OCI-LY1 (cell line): ENCODE data around the gene HOXA2.

Experiments used
- EZH2 ChIP-seq: fragments of 200-600 bp; sonication (generic), shearing (Covaris generic); IDR thresholded peaks from 2 replicates; pipeline ENCODE4 v1.8.0; 2017; ENCODE audit warnings: borderline replicate concordance, mixed run types, mild to moderate bottlenecking, antibody characterized with exemption, low read length, moderate library complexity, mixed read lengths
- TF ChIP-seq, protein P1 (sequence below): fragments of 200-600 bp; sonication (generic), shearing (Covaris generic); IDR thresholded peaks from 2 replicates; pipeline ENCODE4 v1.5.1; 2017; ENCODE audit warnings: mild to moderate bottlenecking, antibody characterized with exemption, low read length, moderate library complexity, mixed read lengths

DNA sequence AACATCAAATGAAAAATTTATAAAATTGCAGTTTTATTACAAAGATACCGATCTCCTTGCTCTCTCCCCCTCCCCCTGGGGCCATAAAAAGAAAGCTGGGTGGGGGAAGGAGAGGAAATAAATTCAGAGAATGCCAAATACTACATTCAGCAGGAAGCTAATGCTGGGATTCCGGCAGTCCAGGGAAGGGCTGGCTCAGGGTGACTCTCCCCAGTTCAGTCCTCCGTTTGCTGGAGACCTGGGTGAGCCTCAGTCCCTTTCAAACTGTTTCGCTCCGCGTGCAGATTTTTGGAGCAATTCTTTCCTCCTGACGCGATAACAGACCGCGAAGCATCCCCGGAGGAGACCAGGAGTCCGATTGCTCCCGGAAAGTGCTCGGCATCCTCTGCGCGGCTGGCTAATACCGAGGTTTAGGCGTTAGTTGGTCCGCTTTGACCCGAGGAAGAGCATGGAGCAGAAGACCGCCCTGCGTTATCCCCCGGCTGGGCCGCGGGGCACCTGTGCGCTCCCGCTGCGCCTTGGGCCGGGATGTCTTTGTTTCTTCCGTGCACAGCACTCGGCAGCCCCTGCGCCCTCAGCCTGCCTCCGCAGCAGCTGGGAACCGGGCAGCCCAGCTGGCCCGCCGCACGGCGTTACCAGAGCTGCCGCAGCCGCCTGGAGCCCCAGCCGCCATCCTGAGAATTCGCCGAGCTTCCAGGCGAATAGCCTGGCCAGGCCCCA lies 3.9 kb upstream of the HOXA2 start:
- TF ChIP-seq, protein P1, sequence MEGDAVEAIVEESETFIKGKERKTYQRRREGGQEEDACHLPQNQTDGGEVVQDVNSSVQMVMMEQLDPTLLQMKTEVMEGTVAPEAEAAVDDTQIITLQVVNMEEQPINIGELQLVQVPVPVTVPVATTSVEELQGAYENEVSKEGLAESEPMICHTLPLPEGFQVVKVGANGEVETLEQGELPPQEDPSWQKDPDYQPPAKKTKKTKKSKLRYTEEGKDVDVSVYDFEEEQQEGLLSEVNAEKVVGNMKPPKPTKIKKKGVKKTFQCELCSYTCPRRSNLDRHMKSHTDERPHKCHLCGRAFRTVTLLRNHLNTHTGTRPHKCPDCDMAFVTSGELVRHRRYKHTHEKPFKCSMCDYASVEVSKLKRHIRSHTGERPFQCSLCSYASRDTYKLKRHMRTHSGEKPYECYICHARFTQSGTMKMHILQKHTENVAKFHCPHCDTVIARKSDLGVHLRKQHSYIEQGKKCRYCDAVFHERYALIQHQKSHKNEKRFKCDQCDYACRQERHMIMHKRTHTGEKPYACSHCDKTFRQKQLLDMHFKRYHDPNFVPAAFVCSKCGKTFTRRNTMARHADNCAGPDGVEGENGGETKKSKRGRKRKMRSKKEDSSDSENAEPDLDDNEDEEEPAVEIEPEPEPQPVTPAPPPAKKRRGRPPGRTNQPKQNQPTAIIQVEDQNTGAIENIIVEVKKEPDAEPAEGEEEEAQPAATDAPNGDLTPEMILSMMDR = no peak
- no peak for TF ChIP-seq EZH2
